H1 (cell line): Measurements from ENCODE around the gene GJC3. TPM values are rescaled to one million over a fixed set of nuclear protein-coding genes. Genes with fewer than 3 reads are reported as not detected.

Experiments used
- CTCF ChIP-seq, 3 experiments: IDR thresholded peaks; 1 replicate in 2 of 3; 2 replicates in 1 of 3; pipeline versions ENCODE4 v1.5.1 to v1.6.1; 2011; ENCODE audit warnings: low read length in 3 of 3, mild to moderate bottlenecking in 3 of 3, inconsistent platforms in 2 of 3, low read depth in 1 of 3, moderate library complexity in 1 of 3; ENCODE audit not compliant: insufficient read depth in 1 of 3; ENCODE audit errors: control extremely low read depth in 1 of 3
- RAD21 ChIP-seq, 2 experiments: IDR thresholded peaks in 1 of 2; conservative IDR thresholded peaks in 1 of 2; 2 replicates each; pipeline ENCODE4 v1.6.1; 2011; ENCODE audit warnings: low read depth in 2 of 2, low read length in 2 of 2, improper control_type of control experiment in 1 of 2, inconsistent platforms in 1 of 2, mild to moderate bottlenecking in 1 of 2, moderate library complexity in 1 of 2
- SAP30 ChIP-seq: fragments of 300-600 bp; sonication (generic); IDR thresholded peaks from 2 replicates; pipeline ENCODE4 v1.7.1; 2012; ENCODE audit warnings: low read length, moderate library complexity, mild to moderate bottlenecking, inconsistent platforms; ENCODE audit not compliant: insufficient read depth, insufficient replicate concordance
- polyA plus RNA-seq, 7 experiments: library from polyadenylated mRNA; depleted of rRNA in 3 of 7; stranded (reverse) in 5 of 7; unstranded in 2 of 7; fragments of >200 nt in 5 of 7; fragments of 200-250 nt in 2 of 7; gene quantifications; 1 replicate in 5 of 7; 2 replicates in 1 of 7; 4 replicates in 1 of 7; pipeline versions ENCODE4 v1.2.1 to v1.2.3, GENCODE V29; 2011 to 2013; ENCODE audit warnings: missing spikeins in 2 of 7, mixed read lengths in 2 of 7
- total RNA-seq: library from RNA; stranded (reverse); fragmentation: NEBNext Ultra II Directional; extraction: Animal tissue kit (Norgen Biotek cat#: 25700); gene quantifications from 2 replicates; pipeline ENCODE4 v1.2.1, GENCODE V29; 2021

Gene GJC3
- total and polyA plus RNA-seq, 2 of the 8 experiments (the other 6 are each of a cell fraction or from before 2014, with no cell fraction given): 2.7 to 3.0 TPM

GRCh38 chr7:99901581-99901980 is 27.8 kb downstream of the GJC3 start (continued):
- no peak for TF ChIP-seq CTCF (IDR thresholded peaks at IDR 0.05; ENCODE audit: control extremely low read depth in 1 of 3, insufficient read depth in 1 of 3, low read depth in 1 of 3, low read length in 3 of 3)
- TF ChIP-seq RAD21 (IDR thresholded peaks at IDR 0.05 in 1 of 2, conservative IDR thresholded peaks at IDR 0.05 in 1 of 2; ENCODE audit: low read depth in 2 of 2, low read length in 2 of 2): no peak
- no peak for TF ChIP-seq SAP30
